Stimulated activated naive CD8-positive, alpha-beta T cell treated with anti-CD3 and anti-CD28 coated beads, Interleukin-15, amount 100 ng/mL, for 72 hours (primary cell): ENCODE measurements around the gene IGF2R.
A peak's percentile ranks its signal among the peaks of the same experiment; 100 is the strongest.
"Not testable (repeated sequence)": the region's sequence is repeated elsewhere in the genome, so short reads cannot be mapped to it uniquely, and the experiment has no call there.

Source experiments
- ATAC-seq: fragments of 150-1000 bp; cut with Tn5 transposase; 2 replicates; pipeline ENCODE4 v1.10.0; 2021; ENCODE audit warnings: mild to moderate bottlenecking, moderate library complexity
- DNase-seq, 2 donors: peaks; one replicate each; pipeline ENCODE4 v3.0.0; 2021 to 2022
- H3K27ac Mint-ChIP-seq, 2 donors: one replicate each; pipeline ENCODE4 v1.8.0; 2022; ENCODE audit warnings: mild to moderate bottlenecking in 2 of 2, mixed read lengths in 2 of 2, moderate library complexity in 2 of 2
- H3K27me3 Mint-ChIP-seq: one replicate; pipeline ENCODE4 v1.8.0; 2022; ENCODE audit warnings: mixed read lengths
- H3K4me1 Mint-ChIP-seq: one replicate; pipeline ENCODE4 v1.8.0; 2022; ENCODE audit warnings: mild to moderate bottlenecking, mixed read lengths
- H3K4me3 Mint-ChIP-seq, 2 donors: one replicate each; pipeline ENCODE4 v1.8.0; 2022; ENCODE audit warnings: mild to moderate bottlenecking in 2 of 2, mixed read lengths in 2 of 2, moderate library complexity in 1 of 2
- H3K9me3 Mint-ChIP-seq, 2 donors: one replicate each; pipeline ENCODE4 v1.8.0; 2022; ENCODE audit warnings: mixed read lengths in 2 of 2

The IGF2R gene

GRCh38 chr6:159996087-159996622 is 27.3 kb downstream of the IGF2R start:
- Mint-ChIP-seq H3K9me3 (peaks cover 4 to 13% of the 10 kb centered on the region in 2 donors), H3K4me1 (peaks cover 88% of the 10 kb centered on the region), H3K4me3 (no peak overlapping the region), H3K27ac (no peak overlapping the region), H3K27me3 (no peaks in the 10 kb centered on the region)
- no peak for ATAC-seq
- no peak for DNase-seq

DNA sequence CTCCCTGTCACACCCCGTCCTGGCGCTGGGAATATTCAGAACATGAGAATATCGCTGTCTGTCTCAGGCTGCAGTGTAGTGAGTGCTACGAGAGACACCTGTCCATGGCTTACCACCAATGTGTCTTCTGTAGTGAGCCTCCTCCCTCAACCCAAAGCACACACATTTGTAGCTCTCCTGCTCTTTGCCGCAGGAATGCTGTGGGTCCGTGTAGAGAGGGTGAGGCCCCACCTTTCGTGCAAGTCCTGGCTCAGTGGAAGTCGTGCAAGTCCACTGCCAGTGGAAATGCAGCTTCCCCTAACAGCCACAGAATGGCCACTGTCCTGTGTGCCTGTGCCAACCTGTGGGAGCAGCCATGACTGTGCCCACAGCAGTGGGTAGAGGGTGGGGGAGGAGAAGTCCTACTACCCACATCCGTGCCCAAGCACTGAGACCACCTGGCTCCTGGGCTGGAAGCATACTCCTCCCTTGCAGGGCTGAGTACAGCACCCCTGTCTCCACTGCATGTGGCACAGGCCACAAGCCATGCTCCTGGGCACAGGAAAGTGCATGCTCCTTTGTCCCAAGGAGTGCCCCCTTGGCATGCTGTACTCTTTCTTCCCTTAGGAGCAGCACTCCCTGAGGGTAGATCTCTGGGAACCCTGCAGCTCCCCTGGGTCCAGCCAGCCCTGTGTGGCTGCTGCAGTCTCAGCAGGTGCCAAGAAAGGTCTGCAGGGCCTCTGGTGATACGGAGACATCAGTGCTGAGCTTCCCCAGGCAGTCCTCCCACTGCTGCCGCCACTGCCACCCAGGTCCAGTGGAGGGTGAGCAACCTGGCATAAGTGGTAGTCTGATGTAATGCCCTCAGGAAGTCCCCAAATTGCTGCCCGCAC is 28.0 kb downstream of the IGF2R start:
- DNase-seq = no peak
- ATAC-seq = no peak
- Mint-ChIP-seq H3K27me3 (no peaks in the 10 kb centered on the region), H3K4me3 (no peak overlapping the region), H3K27ac (peak overlapping the region in 1 of 2 donors; percentile 47), H3K4me1 (peaks cover 82% of the 10 kb centered on the region), H3K9me3 (peaks cover 4 to 13% of the 10 kb centered on the region in 2 donors)

DNA sequence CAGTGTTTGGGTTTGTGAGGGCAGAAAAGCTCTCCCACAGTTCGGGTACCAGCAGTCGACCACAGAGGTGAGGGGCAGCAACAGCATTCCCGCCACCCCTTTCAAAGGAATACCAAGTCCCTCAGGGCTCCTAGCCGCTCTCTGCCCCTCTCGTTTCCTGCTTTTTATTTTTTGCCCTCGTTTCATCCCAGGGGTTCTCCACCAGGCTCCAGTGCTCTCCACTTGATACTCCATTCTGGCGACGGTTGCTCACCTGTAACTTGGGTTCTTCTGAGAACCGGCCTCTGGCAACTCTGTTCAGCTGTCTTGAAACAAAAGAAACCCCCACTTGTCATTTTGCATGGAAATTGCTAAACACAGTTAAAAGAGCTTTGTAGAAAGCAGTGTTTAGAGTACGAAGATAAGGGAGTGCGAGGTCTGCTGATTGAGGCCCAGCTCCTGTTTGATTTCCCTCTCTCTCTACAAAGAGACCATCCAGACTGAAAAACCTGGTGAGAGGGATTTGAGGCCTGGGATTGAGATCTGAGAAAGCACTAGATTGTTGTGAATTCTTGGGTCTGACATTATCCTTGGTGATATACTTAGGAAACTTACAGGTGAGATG is 28.7 kb downstream of the IGF2R start:
- Mint-ChIP-seq H3K27ac (peak overlapping the region; percentile 47 to 55), H3K4me3 (peak overlapping the region; percentile 20 to 33), H3K9me3 (peaks cover 4 to 13% of the 10 kb centered on the region in 2 donors), H3K4me1 (peaks cover 81% of the 10 kb centered on the region), H3K27me3 (no peaks in the 10 kb centered on the region)
- DNase-seq (no peak), ATAC-seq (no peak)

DNA sequence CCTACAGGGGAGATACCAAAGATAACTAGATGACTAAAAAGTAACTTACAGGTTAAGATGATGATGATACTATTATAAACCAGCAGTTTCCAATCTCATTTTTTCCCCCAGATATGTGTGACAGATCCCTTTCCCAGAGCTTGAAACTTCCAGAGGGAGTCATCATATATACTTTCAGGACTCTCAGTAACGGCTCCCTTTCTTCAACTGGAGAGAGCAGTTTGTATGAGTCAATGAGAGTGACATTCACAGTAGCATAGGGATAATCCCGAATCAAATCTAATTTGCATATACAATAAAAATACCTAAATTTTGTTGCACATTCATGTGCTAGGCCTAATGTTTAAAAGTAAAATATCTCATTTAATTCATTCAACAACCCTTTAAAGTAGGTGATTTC is 29.7 kb downstream of the IGF2R start:
- Mint-ChIP-seq H3K27me3 (no peaks in the 10 kb centered on the region), H3K9me3 (peaks cover 4 to 13% of the 10 kb centered on the region in 2 donors), H3K27ac (peak overlapping the region in 1 of 2 donors; percentile 49), H3K4me1 (peaks cover 74% of the 10 kb centered on the region), H3K4me3 (peak overlapping the region; percentile 35 to 59)
- peak; percentile 48 for ATAC-seq
- no peak for DNase-seq

- Mint-ChIP-seq H3K4me1 (peaks cover 74% of the 10 kb centered on the region), H3K4me3 (peak overlapping the region; percentile 35 to 59), H3K27me3 (no peaks in the 10 kb centered on the region), H3K27ac (peak overlapping the region; percentile 49 to 85), H3K9me3 (peaks cover 4 to 7% of the 10 kb centered on the region in 2 donors)
- no peak for DNase-seq
- ATAC-seq = peak; percentile 70
Measured at GRCh38 chr6:159999240-159999671, 30.4 kb downstream of the IGF2R start.

DNA sequence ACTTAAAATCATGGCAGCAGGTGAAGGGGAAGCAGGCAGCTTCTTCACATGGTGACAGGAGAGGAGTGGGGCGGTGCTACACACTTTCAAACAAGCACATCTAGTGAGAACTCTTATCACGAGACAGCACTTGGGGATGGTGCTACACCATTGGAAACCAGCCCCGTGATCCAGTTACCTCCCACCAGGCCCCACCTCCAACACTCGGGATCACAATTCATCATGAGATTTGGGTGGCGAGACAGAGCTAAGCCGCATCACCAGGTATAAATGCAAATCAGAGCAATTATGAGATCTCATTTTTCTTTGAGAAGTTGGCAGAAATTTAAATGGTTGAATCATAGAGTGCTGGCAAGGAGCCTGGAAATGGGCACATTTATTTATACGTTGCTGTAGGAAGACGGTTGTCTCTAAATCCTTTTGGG is 31.4 kb downstream of the IGF2R start:
- no peak for ATAC-seq
- Mint-ChIP-seq H3K27me3 (no peaks in the 10 kb centered on the region), H3K9me3 (peaks cover 0 to 4% of the 10 kb centered on the region in 2 donors), H3K4me3 (no peak overlapping the region), H3K27ac (peak overlapping the region in 1 of 2 donors; percentile 63), H3K4me1 (peaks cover 73% of the 10 kb centered on the region)
- DNase-seq = no peak

- not testable (repeated sequence) for H3K27ac Mint-ChIP-seq, H3K9me3 Mint-ChIP-seq, H3K27me3 Mint-ChIP-seq, H3K4me3 Mint-ChIP-seq, ATAC-seq, DNase-seq
- H3K4me1 Mint-ChIP-seq = peaks cover 73% of the 10 kb centered on the region
Measured at GRCh38 chr6:160000893-160001427, 32.1 kb downstream of the IGF2R start.

DNA sequence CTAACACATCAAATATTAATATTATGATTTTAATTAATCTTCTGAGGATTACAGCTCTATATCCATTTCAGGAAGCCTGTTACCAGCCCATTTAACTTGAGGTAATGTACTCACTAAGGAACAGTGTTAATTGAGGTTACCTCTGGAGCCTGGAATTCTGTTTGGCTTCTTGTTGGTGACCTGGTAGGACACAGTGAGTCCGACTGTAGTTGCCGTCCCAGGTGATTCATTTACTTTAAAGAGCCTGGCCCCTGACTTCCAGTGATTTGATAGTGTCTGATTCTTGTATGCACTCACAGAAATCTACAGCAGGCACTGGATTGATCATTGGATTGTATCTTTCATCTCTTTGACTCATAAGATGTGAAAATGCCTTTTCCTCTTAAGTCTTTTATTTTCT is 34.0 kb downstream of the IGF2R start:
- Mint-ChIP-seq H3K4me1 (peaks cover 71% of the 10 kb centered on the region), H3K4me3 (no peak overlapping the region)

DNA sequence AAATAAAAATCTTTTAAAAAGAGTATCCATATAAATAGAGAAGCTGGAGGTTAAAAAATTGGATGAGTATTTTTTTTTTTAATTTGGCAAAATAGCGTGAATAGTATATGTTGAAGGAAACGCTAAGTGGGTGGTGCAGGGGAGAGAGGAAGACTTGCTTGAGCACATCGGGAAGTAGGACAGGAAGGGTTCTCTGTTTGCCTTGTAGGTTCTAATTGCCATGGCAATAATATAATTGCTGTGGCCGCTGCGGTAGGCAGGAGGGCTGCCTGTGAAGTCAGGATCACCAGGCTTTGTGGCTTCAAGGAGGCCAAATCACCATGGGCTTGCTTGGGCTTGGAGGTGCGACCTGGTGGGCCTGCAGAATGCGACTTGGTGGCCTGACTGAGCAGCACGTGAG is 35.1 kb downstream of the IGF2R start:
- peaks cover 0 to 4% of the 10 kb centered on the region in 2 donors for H3K9me3 Mint-ChIP-seq
- no peaks in the 10 kb centered on the region for H3K27me3 Mint-ChIP-seq
- no peak for DNase-seq
- peaks cover 65% of the 10 kb centered on the region for H3K4me1 Mint-ChIP-seq
- no peak for ATAC-seq
- peak overlapping the region in 1 of 2 donors; percentile 56 for H3K4me3 Mint-ChIP-seq
- H3K27ac Mint-ChIP-seq = peak overlapping the region in 1 of 2 donors; percentile 85

More for the DNA sequence above, 34.0 kb downstream of the IGF2R start:
- DNase-seq = no peak
- H3K27me3 Mint-ChIP-seq = no peaks in the 10 kb centered on the region
- ATAC-seq = no peak
- no peak overlapping the region for H3K27ac Mint-ChIP-seq
- peaks cover 0 to 4% of the 10 kb centered on the region in 2 donors for H3K9me3 Mint-ChIP-seq

GRCh38 chr6:160004419-160005175 is 35.7 kb downstream of the IGF2R start:
- ATAC-seq = no peak
- H3K27ac Mint-ChIP-seq = peak overlapping the region in 1 of 2 donors; percentile 85
- DNase-seq = no peak
- no peaks in the 10 kb centered on the region for H3K27me3 Mint-ChIP-seq
- H3K4me3 Mint-ChIP-seq = peak overlapping the region in 1 of 2 donors; percentile 56
- H3K4me1 Mint-ChIP-seq = peaks cover 59% of the 10 kb centered on the region
- peaks cover 0 to 4% of the 10 kb centered on the region in 2 donors for H3K9me3 Mint-ChIP-seq

DNA sequence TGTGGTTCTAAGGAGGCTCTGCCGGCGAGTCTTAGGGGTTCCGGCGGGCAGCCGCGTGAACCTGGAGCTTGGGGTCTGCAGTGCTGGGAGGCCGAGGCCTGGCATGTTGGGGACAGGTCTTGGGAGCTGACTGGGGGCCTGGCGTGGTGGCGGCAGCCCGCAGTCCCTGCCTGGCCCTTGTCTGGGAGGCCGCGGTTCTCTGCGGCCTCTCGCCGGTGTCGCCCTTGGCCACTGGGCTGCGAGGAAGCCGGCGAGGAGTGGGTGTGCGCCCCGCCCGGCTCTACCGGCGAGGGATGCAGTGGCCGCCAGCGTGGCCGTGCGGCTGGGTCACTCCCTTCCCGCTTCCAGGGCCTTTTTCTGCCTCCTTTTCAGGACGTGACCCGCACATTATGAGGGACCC is 36.3 kb downstream of the IGF2R start:
- Mint-ChIP-seq H3K27ac (peak overlapping the region in 1 of 2 donors; percentile 66), H3K4me3 (peak overlapping the region in 1 of 2 donors; percentile 27), H3K4me1 (peaks cover 53% of the 10 kb centered on the region), H3K9me3 (peaks cover 0 to 4% of the 10 kb centered on the region in 2 donors), H3K27me3 (no peaks in the 10 kb centered on the region)
- no peak for DNase-seq
- peak; percentile 10 for ATAC-seq

GRCh38 chr6:160005861-160006540 is 37.1 kb downstream of the IGF2R start:
- ATAC-seq (peak; percentile 91), DNase-seq (no peak)
- Mint-ChIP-seq H3K4me3 (peak overlapping the region; percentile 14 to 50), H3K4me1 (peaks cover 50% of the 10 kb centered on the region), H3K27me3 (no peaks in the 10 kb centered on the region), H3K27ac (peak overlapping the region in 1 of 2 donors; percentile 14), H3K9me3 (no peaks in the 10 kb centered on the region)

DNA sequence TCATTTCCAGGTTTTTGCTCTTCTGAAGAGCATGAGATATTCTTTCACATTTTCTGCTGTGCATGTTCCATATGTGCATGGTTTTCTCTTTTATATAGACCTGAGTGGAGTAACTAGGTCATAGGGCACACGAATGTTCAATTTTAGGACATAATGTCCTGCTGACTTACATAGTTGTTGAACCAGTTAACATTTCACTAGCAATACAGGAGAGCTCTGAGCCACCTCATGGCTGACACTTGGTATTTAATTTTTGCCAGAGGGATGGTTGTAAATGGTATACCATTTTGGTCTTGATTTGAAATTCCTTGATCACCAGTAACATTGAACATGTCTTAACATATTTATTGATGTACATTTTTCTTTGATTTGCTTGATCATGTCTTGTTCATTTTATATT is 38.3 kb downstream of the IGF2R start:
- no peaks in the 10 kb centered on the region for H3K9me3 Mint-ChIP-seq
- H3K27me3 Mint-ChIP-seq = no peaks in the 10 kb centered on the region

DNA sequence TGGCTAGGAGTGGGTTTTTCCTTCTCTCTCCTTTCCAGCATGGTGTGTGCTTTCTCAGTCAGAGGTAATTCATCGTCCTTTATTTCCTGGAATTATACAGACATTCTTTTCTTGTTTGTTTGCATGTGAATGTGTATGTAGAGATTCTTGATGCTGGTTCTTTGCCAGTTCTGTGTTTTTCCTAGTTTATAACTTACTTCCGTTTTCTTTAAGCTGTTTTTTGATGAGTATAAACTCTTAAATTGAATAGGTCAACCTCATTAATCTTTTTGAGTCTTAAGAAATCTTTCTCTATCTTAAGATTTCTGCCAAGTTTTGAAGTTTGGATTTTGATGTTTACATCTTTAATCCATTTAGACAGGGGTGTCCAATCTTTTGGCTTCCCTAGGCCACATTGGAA is 38.7 kb downstream of the IGF2R start:
- H3K27ac Mint-ChIP-seq = no peak overlapping the region
- no peaks in the 10 kb centered on the region for H3K9me3 Mint-ChIP-seq
- DNase-seq = no peak
- no peak for ATAC-seq
- H3K4me1 Mint-ChIP-seq = peaks cover 52% of the 10 kb centered on the region
- H3K27me3 Mint-ChIP-seq = no peaks in the 10 kb centered on the region
- no peak overlapping the region for H3K4me3 Mint-ChIP-seq

More for the DNA sequence above, 38.3 kb downstream of the IGF2R start:
- no peak for DNase-seq
- Mint-ChIP-seq H3K27ac (no peak overlapping the region), H3K4me3 (no peak overlapping the region), H3K4me1 (peaks cover 53% of the 10 kb centered on the region)
- ATAC-seq = no peak
